Breast epithelium (tissue), 4 donors: ENCODE measurements around the gene MAFB. TPM values are rescaled to one million over a fixed set of nuclear protein-coding genes. Genes with fewer than 3 reads are reported as not detected.
A peak's percentile ranks its signal among the peaks of the same experiment; 100 is the strongest.

Experiments
- DNase-seq, 2 donors: peaks; one replicate each; pipeline ENCODE4 v3.0.0-alpha.2; 2019; ENCODE audit warnings: low spot score in 2 of 2
- H3K27ac ChIP-seq, 2 donors: fragments of 200-600 bp; sonication (generic) in 1 of 2; one replicate each; pipeline ENCODE4 v1.5.1; 2016 to 2019; ENCODE audit warnings: mild to moderate bottlenecking in 1 of 2
- H3K27me3 ChIP-seq, 2 donors: fragments of 200-600 bp; sonication (generic) in 1 of 2; one replicate each; pipeline versions ENCODE4 v1.5.1 to v1.6.0; 2017 to 2019; ENCODE audit warnings: control low read depth in 1 of 2, mild to moderate bottlenecking in 1 of 2
- H3K36me3 ChIP-seq: fragments of 200-600 bp; one replicate; pipeline ENCODE4 v1.5.1; 2019
- H3K4me1 ChIP-seq, 2 donors: fragments of 200-600 bp; sonication (generic); one replicate each; pipeline ENCODE4 v1.5.1; 2016 to 2019; ENCODE audit warnings: control low read depth in 1 of 2
- H3K4me3 ChIP-seq, 3 donors: fragments of 200-600 bp; sonication (generic); 1 replicate in 2 of 3; 2 replicates in 1 of 3; pipeline ENCODE4 v1.5.1; 2016 to 2019; ENCODE audit warnings: mild to moderate bottlenecking in 3 of 3, moderate library complexity in 2 of 3
- H3K9me3 ChIP-seq, 2 donors: fragments of 200-600 bp; sonication (generic) in 1 of 2; one replicate each; pipeline ENCODE4 v1.5.1; 2016 to 2019; ENCODE audit warnings: control low read depth in 1 of 2
- CTCF ChIP-seq, 3 donors: fragments of 450-650 bp; IDR thresholded peaks; one replicate each; pipeline ENCODE4 v1.5.1; 2016 to 2017; ENCODE audit warnings: antibody characterized with exemption in 3 of 3, mild to moderate bottlenecking in 3 of 3, moderate library complexity in 3 of 3
- POLR2A ChIP-seq: fragments of 450-650 bp; IDR thresholded peaks from one replicate; pipeline ENCODE4 v1.6.1; 2016; ENCODE audit warnings: antibody characterized with exemption, mild to moderate bottlenecking, moderate library complexity
- POLR2AphosphoS5 ChIP-seq, 3 donors: sonication (generic); formaldehyde crosslinking; IDR thresholded peaks; one replicate each; pipeline ENCODE4 v1.6.1; 2017; ENCODE audit warnings: antibody characterized with exemption in 3 of 3
- intact Hi-C: fragments of 100-400 bp; cut with DNase I; formaldehyde crosslinking; loops from one replicate; pipeline ENCODE4 v1.15.1; 2023; ENCODE audit warnings: low total_unique reads
- total RNA-seq, 3 donors: library from RNA; depleted of rRNA; stranded (reverse); fragments of >200 nt; gene quantifications; one replicate each; pipeline ENCODE4 v1.1.0, GENCODE V29; 2016

MAFB gene
- total RNA-seq, 3 donors from 2014 or later, result 39.0 to 148 (median 43.9) TPM

GRCh38 chr20:40673442-40673841 is 15.6 kb downstream of the MAFB start:
- no peaks in the 10 kb centered on the region for H3K4me1 ChIP-seq
- TF ChIP-seq POLR2A (no peak), POLR2AphosphoS5 (IDR thresholded peaks at IDR 0.05) (peak in 1 of 3 donors; percentile 47), CTCF (IDR thresholded peaks at IDR 0.05) (no peak)
- DNase-seq, result peak in 1 of 2 donors; percentile 59
- H3K27ac ChIP-seq, result peak overlapping the region in 1 of 2 donors; percentile 3
- H3K27me3 ChIP-seq, result no peaks in the 10 kb centered on the region
- intact Hi-C loops, result no loop called here
- no peak overlapping the region for H3K4me3 ChIP-seq
- H3K9me3 ChIP-seq, result no peaks in the 10 kb centered on the region
- H3K36me3 ChIP-seq, result no peaks in the 10 kb centered on the region

GRCh38 chr20:40672095-40672494 is 16.9 kb downstream of the MAFB start:
- DNase-seq, result no peak
- no peak overlapping the region for H3K27ac ChIP-seq
- H3K36me3 ChIP-seq, result no peaks in the 10 kb centered on the region
- H3K4me3 ChIP-seq, result no peak overlapping the region
- TF ChIP-seq POLR2A (no peak), POLR2AphosphoS5 (IDR thresholded peaks at IDR 0.05) (no peak), CTCF (IDR thresholded peaks at IDR 0.05) (no peak)
- no peaks in the 10 kb centered on the region for H3K27me3 ChIP-seq
- intact Hi-C loops, result no loop called here
- H3K4me1 ChIP-seq, result no peaks in the 10 kb centered on the region
- no peaks in the 10 kb centered on the region for H3K9me3 ChIP-seq

GRCh38 chr20:40670253-40670652 is 18.8 kb downstream of the MAFB start:
- intact Hi-C loops, result no loop called here
- Histone ChIP-seq H3K4me1 (no peaks in the 10 kb centered on the region), H3K27ac (no peak overlapping the region), H3K4me3 (no peak overlapping the region), H3K9me3 (no peaks in the 10 kb centered on the region), H3K36me3 (no peaks in the 10 kb centered on the region), H3K27me3 (no peaks in the 10 kb centered on the region)
- DNase-seq, result no peak
- TF ChIP-seq POLR2AphosphoS5 (IDR thresholded peaks at IDR 0.05), result no peak
- TF ChIP-seq CTCF (IDR thresholded peaks at IDR 0.05), result no peak
- TF ChIP-seq POLR2A, result no peak

- H3K4me3 ChIP-seq, result no peak overlapping the region
- H3K36me3 ChIP-seq, result no peaks in the 10 kb centered on the region
- H3K4me1 ChIP-seq, result no peaks in the 10 kb centered on the region
- no peaks in the 10 kb centered on the region for H3K9me3 ChIP-seq
- H3K27ac ChIP-seq, result no peak overlapping the region
- DNase-seq, result no peak
- TF ChIP-seq POLR2A (no peak), CTCF (IDR thresholded peaks at IDR 0.05) (no peak), POLR2AphosphoS5 (IDR thresholded peaks at IDR 0.05) (no peak)
- H3K27me3 ChIP-seq, result no peaks in the 10 kb centered on the region
- intact Hi-C loops, result no loop called here
These were observed 19.3 kb downstream of the MAFB start for GRCh38 chr20:40669692-40670091.

GRCh38 chr20:40668449-40669228 is 20.4 kb downstream of the MAFB start:
- intact Hi-C loops, result no loop called here
- H3K4me3 ChIP-seq, result no peak overlapping the region
- no peaks in the 10 kb centered on the region for H3K36me3 ChIP-seq
- no peaks in the 10 kb centered on the region for H3K27me3 ChIP-seq
- no peak for DNase-seq
- H3K4me1 ChIP-seq, result no peaks in the 10 kb centered on the region
- no peak for TF ChIP-seq POLR2A
- TF ChIP-seq CTCF (IDR thresholded peaks at IDR 0.05), result no peak
- no peak for TF ChIP-seq POLR2AphosphoS5 (IDR thresholded peaks at IDR 0.05)
- no peaks in the 10 kb centered on the region for H3K9me3 ChIP-seq
- no peak overlapping the region for H3K27ac ChIP-seq
